K562 (cell line): Measurements from ENCODE around the gene SMG6. TPM values are rescaled to one million over a fixed set of nuclear protein-coding genes. Genes with fewer than 3 reads are reported as not detected.
A peak's percentile ranks its signal among the peaks of the same experiment; 100 is the strongest.

Source experiments
- ATAC-seq: fragments of 200-7000 bp; cut with Tn5 transposase; 3 replicates; pipeline ENCODE4 v1.9.1; 2020; ENCODE audit warnings: moderate library complexity
- BruUV-seq: library from RNA; stranded (reverse); fragments of 400-500 nt; replicated peaks from 2 replicates; lab custom pipeline; 2021; lab: Mats Ljungman, UMichigan
- CTCF ChIA-PET: fragments of 300-600 bp; formaldehyde crosslinking; extraction: SDS; loops from one replicate; lab custom pipeline; 2021; ENCODE audit warnings: low intra/inter-chr PET ratio; lab: Yijun Ruan, JAX
- POLR2A ChIA-PET: fragments of 300-600, 350-650 bp; sonication (Branson Sonifier 250); formaldehyde crosslinking; extraction: SDS; loops from one replicate; lab custom pipeline; 2021; ENCODE audit warnings: antibody characterized with exemption, inconsistent platforms; lab: Yijun Ruan, JAX
- DNase-seq, 4 experiments: peaks; one replicate each; pipeline versions ENCODE4 v3.0.0 to v3.0.0-alpha.2; 2011 to 2018; ENCODE audit warnings: low spot score in 3 of 4, mixed read lengths in 3 of 4; ENCODE audit errors: extremely low read depth in 1 of 4
- FAIRE-seq: peaks from 2 replicates; lab custom pipeline; 2011; peaks lifted over from hg19 to GRCh38; lab: Jason Lieb, UNC
- H2AFZ ChIP-seq: 2 replicates; pipeline ENCODE4 v1.6.0; 2011; ENCODE audit warnings: low read depth, low read length, control low read depth, inconsistent platforms
- H3K27ac ChIP-seq: fragments of 200-600 bp; 3 replicates; pipeline ENCODE4 v1.8.0; 2011; ENCODE audit warnings: low read depth, mild to moderate bottlenecking, control low read depth, inconsistent platforms, low read length, moderate library complexity, mixed read lengths; ENCODE audit errors: extremely low read depth
- H3K27me3 ChIP-seq, 2 experiments: fragments of 300-600 bp in 1 of 2; 2 replicates in 1 of 2; 3 replicates in 1 of 2; pipeline versions ENCODE4 v1.6.0 to v1.8.0; 2011; ENCODE audit warnings: inconsistent platforms in 2 of 2, low read length in 2 of 2, mild to moderate bottlenecking in 1 of 2, mixed read lengths in 1 of 2, moderate library complexity in 1 of 2; ENCODE audit not compliant: control insufficient read depth in 2 of 2, insufficient read depth in 2 of 2
- H3K36me3 ChIP-seq: fragments of 300-600 bp; 3 replicates; pipeline ENCODE4 v1.8.0; 2011; ENCODE audit warnings: mild to moderate bottlenecking, low read length, inconsistent platforms; ENCODE audit not compliant: control insufficient read depth, insufficient read depth
- H3K4me1 ChIP-seq, 2 experiments: fragments of 200-600 bp in 1 of 2; replicated peaks in 1 of 2; 2 replicates in 1 of 2; 3 replicates in 1 of 2; pipeline versions ENCODE4 v1.5.1 to v1.8.0; 2011; ENCODE audit warnings: inconsistent platforms in 2 of 2, low read length in 2 of 2, mild to moderate bottlenecking in 1 of 2, mixed read lengths in 1 of 2, moderate library complexity in 1 of 2; ENCODE audit not compliant: control insufficient read depth in 2 of 2, insufficient read depth in 2 of 2
- H3K4me2 ChIP-seq: 2 replicates; pipeline ENCODE4 v1.6.1; 2011; ENCODE audit warnings: low read length, control low read depth, inconsistent platforms, mixed read lengths; ENCODE audit not compliant: insufficient read depth
- H3K4me3 ChIP-seq: fragments of 200-600 bp; sonication (generic), shearing (Covaris generic); 2 replicates; pipeline ENCODE4 v1.5.1; 2016; ENCODE audit warnings: control low read depth, inconsistent platforms
- H3K79me2 ChIP-seq: fragments of 200-600 bp; 3 replicates; pipeline ENCODE4 v1.8.0; 2011; ENCODE audit warnings: low read length, inconsistent platforms; ENCODE audit not compliant: control insufficient read depth, insufficient read depth
- H3K9ac ChIP-seq, 2 experiments: 2 replicates each; pipeline versions ENCODE4 v1.6.0 to v1.6.1; 2011; ENCODE audit warnings: low read depth in 2 of 2, low read length in 2 of 2, control low read depth in 1 of 2, inconsistent platforms in 1 of 2, mild to moderate bottlenecking in 1 of 2, mixed read lengths in 1 of 2; ENCODE audit not compliant: insufficient read depth in 1 of 2
- H3K9me1 ChIP-seq: one replicate; pipeline ENCODE4 v1.6.0; 2011; ENCODE audit warnings: inconsistent platforms, mild to moderate bottlenecking, low read length, moderate library complexity; ENCODE audit not compliant: control insufficient read depth, insufficient read depth
- H3K9me3 ChIP-seq: replicated peaks from 2 replicates; pipeline ENCODE4 v1.5.1; 2011; ENCODE audit warnings: low read depth, low read length, inconsistent platforms; ENCODE audit not compliant: control insufficient read depth, insufficient read depth
- H4K20me1 ChIP-seq: replicated peaks from 2 replicates; pipeline ENCODE4 v1.6.1; 2011; ENCODE audit warnings: low read length, inconsistent platforms, mixed read lengths; ENCODE audit not compliant: control insufficient read depth, insufficient read depth
- CBFA2T2 ChIP-seq: fragments of 450-650 bp; conservative IDR thresholded peaks from 2 replicates; pipeline ENCODE4 v1.6.1; 2017; ENCODE audit warnings: mild to moderate bottlenecking
- CREB1 ChIP-seq, 2 experiments: sonication (generic) in 1 of 2; formaldehyde crosslinking in 1 of 2; IDR thresholded peaks; 2 replicates each; pipeline versions ENCODE4 v1.6.1 to v1.8.0; 2012 to 2022; ENCODE audit warnings: inconsistent platforms in 1 of 2, mild to moderate bottlenecking in 1 of 2, missing genetic modification reagents in 1 of 2, moderate library complexity in 1 of 2
- MEIS2 ChIP-seq: fragments of 450-650 bp; IDR thresholded peaks from 2 replicates; pipeline ENCODE4 v1.6.1; 2014; ENCODE audit warnings: mild to moderate bottlenecking; ENCODE audit not compliant: partially characterized antibody
- RBBP5 ChIP-seq: fragments of 200-600 bp; sonication (generic); IDR thresholded peaks from 2 replicates; pipeline ENCODE4 v1.6.1; 2012; ENCODE audit warnings: borderline replicate concordance, mild to moderate bottlenecking, low read length, control low read depth, inconsistent platforms; ENCODE audit not compliant: insufficient read depth, poor library complexity, severe bottlenecking
- WGBS: fragments of 100-300 bp; shearing (Covaris generic); methylation state at CpG from one replicate; pipeline ENCODE4 v1.1.6; 2016; ENCODE audit warnings: low coverage, mixed read lengths; ENCODE audit not compliant: insufficient coverage; ENCODE audit errors: missing lambda C conversion rate; 5-methylcytosine and 5-hydroxymethylcytosine counted together
- in situ Hi-C: fragments of 300-500 bp; cut with MboI; formaldehyde crosslinking; loops from 4 replicates; pipeline ENCODE4 v1.15.0; 2018; ENCODE audit warnings: inconsistent platforms, mixed read lengths
- intact Hi-C: fragments of 100-400 bp; cut with micrococcal nuclease; formaldehyde crosslinking; loops from 2 replicates; pipeline ENCODE4 v1.14.2; 2022
- polyA plus RNA-seq, 8 experiments: library from polyadenylated mRNA; depleted of rRNA in 4 of 8; stranded (reverse) in 5 of 8; unstranded in 3 of 8; fragments of >200 nt; fragmentation: Nextera tagmentation in 2 of 8; fragmentation: Illumina TruSeq in 1 of 8; extraction: Ambion mirVana in 2 of 8; extraction: Trizol in 1 of 8; gene quantifications; 2 replicates each; pipeline versions ENCODE4 v1.2.1 to v1.2.3, GENCODE V29; 2011 to 2014; ENCODE audit warnings: inconsistent platforms in 1 of 8, missing spikeins in 1 of 8
- total RNA-seq, 7 experiments: library from RNA; depleted of rRNA in 6 of 7; stranded (reverse); fragments of >200 nt in 6 of 7; fragmentation: Illumina TruSeq in 2 of 7; extraction: Trizol in 2 of 7; gene quantifications; 2 replicates each; pipeline versions ENCODE4 v1.2.1 to v1.2.3, GENCODE V29; 2011 to 2021; ENCODE audit warnings: low replicate concordance in 1 of 7
- TF ChIP-seq, protein P1 (sequence below): sonication (generic); formaldehyde crosslinking; IDR thresholded peaks from 2 replicates; pipeline ENCODE4 v1.8.0; 2022; ENCODE audit warnings: mild to moderate bottlenecking, missing genetic modification reagents

Gene SMG6
- total and polyA plus RNA-seq, 9 of the 15 experiments (the other 6 are each of a cell fraction or from before 2014, with no cell fraction given), result 0.44 to 13.9 (median 6.0) TPM

DNA sequence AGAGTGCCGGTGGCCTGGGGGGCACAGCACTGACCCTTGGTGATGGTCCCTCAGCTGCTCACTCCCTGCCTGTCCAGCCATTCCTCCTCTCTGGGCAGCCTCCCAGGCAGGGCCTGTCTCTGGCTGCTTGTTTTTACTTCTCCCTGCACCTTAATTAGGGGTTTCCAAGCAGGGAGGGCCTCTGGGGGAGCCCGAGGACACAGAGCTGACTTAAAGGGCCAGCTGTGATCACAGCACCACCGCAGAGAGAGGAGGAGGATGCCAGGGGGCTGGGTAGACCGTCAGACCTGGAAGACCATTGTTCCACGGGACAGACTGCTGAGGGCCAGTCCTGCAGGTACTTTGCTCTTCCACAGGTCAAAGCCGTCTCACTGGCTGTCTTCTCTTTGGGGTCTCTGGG, 274.8 kb downstream of the SMG6 start:
- Histone ChIP-seq H3K4me3 (no peak overlapping the region), H4K20me1 (0 out of 2 replicates have a peak, but pooled peaks cover 2% of the 10 kb centered on the region), H3K4me2 (no peak overlapping the region), H3K4me1 (peaks cover 8 to 47% of the 10 kb centered on the region in 2 experiments; a peak in 4 of 5 replicates), H3K27me3 (peaks cover 0 to 18% of the 10 kb centered on the region in 2 experiments; a peak in 2 of 5 replicates), H3K9me3 (no peaks in the 10 kb centered on the region), H3K27ac (no peak overlapping the region), H3K79me2 (peaks cover 16% of the 10 kb centered on the region), H3K9ac (no peak overlapping the region), H2AFZ (no peak overlapping the region), H3K9me1 (no peaks in the 10 kb centered on the region), H3K36me3 (0 out of 3 replicates have a peak, but pooled peaks cover 5% of the 10 kb centered on the region)
- no peak for ATAC-seq
- intact Hi-C loops, result no loop called here
- TF ChIP-seq MEIS2, result no peak
- TF ChIP-seq, protein P1, sequence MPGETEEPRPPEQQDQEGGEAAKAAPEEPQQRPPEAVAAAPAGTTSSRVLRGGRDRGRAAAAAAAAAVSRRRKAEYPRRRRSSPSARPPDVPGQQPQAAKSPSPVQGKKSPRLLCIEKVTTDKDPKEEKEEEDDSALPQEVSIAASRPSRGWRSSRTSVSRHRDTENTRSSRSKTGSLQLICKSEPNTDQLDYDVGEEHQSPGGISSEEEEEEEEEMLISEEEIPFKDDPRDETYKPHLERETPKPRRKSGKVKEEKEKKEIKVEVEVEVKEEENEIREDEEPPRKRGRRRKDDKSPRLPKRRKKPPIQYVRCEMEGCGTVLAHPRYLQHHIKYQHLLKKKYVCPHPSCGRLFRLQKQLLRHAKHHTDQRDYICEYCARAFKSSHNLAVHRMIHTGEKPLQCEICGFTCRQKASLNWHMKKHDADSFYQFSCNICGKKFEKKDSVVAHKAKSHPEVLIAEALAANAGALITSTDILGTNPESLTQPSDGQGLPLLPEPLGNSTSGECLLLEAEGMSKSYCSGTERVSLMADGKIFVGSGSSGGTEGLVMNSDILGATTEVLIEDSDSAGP, result peak; percentile 82
- in situ Hi-C loops, result no loop called here
- POLR2A ChIA-PET, result interaction anchor here (0.5 to 0.8 kb wide), 3 partner anchors 9 to 183 kb away, joined by 3 to 4 read pairs (median 3); no protein-coding TSS in a partner anchor
- CTCF ChIA-PET, result no interaction called here
- no peak for FAIRE-seq
- no peak for DNase-seq
- 89% methylated on average over 3 of the region's 6 CpGs for WGBS
- BruUV-seq, result no TSS peak

DNA sequence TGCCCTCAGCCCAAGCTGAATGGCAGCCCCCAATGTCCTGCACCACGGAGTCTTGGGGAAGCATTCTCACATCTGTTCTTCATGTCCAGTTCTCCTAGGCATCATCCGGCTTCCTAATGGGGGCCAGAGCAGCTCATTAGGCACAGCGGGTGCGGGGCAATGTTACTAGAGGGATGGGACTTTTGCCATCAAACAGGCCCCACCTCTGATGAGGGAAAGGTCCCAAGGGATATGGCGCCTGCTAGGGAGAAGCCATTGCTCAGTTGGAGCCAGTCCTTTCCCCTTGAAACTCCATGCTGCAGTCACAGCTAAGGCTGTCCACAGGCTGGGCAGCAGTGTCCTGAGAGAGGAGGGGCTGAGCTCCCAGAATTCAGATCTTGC, 275.4 kb downstream of the SMG6 start:
- H3K4me1 ChIP-seq, result peaks cover 8 to 49% of the 10 kb centered on the region in 2 experiments; a peak in 4 of 5 replicates
- H3K4me3 ChIP-seq, result no peak overlapping the region
- no peak for DNase-seq
- 70% methylated on average over 3 of the region's 5 CpGs for WGBS
- TF ChIP-seq CREB1 (IDR thresholded peaks at IDR 0.05) (no peak), CREB1 (CRISPR knock-in tag; IDR thresholded peaks at IDR 0.05) (0 out of 2 replicates have a peak, but pooled peaks have one; percentile 13), RBBP5 (no peak), CBFA2T2 (no peak)
- TF ChIP-seq, all 486 proteins: peak for 1
- no TSS peak for BruUV-seq
- H3K79me2 ChIP-seq, result peaks cover 16% of the 10 kb centered on the region
- intact Hi-C loops (no loop called here), in situ Hi-C loops (no loop called here)
- POLR2A ChIA-PET, result interaction anchor here (0.5 to 0.8 kb wide), 5 partner anchors 9 to 185 kb away, joined by 3 to 4 read pairs (median 3); no protein-coding TSS in a partner anchor
- no peaks in the 10 kb centered on the region for H3K9me3 ChIP-seq
- 0 out of 3 replicates have a peak, but pooled peaks cover 5% of the 10 kb centered on the region for H3K36me3 ChIP-seq
- peaks cover 0 to 19% of the 10 kb centered on the region in 2 experiments; a peak in 2 of 5 replicates for H3K27me3 ChIP-seq
- H2AFZ ChIP-seq, result no peak overlapping the region
- CTCF ChIA-PET, result no interaction called here
- H4K20me1 ChIP-seq, result 0 out of 2 replicates have a peak, but pooled peaks cover 2% of the 10 kb centered on the region
- no peak overlapping the region for H3K27ac ChIP-seq
- no peak overlapping the region; a peak in 1 of 4 replicates for H3K9ac ChIP-seq
- H3K4me2 ChIP-seq, result no peak overlapping the region
- FAIRE-seq, result no peak
- ATAC-seq, result no peak
- H3K9me1 ChIP-seq, result no peaks in the 10 kb centered on the region
